Stomach (tissue), 9 donors: Measurements from ENCODE around the gene ZNF208. TPM values are rescaled to one million over a fixed set of nuclear protein-coding genes. Genes with fewer than 3 reads are reported as not detected.

Experiments used
- DNase-seq, 2 donors: peaks; one replicate each; pipeline versions ENCODE4 v3.0.0 to v3.0.0-alpha.2; 2013 to 2019
- H3K27ac ChIP-seq, 5 donors: fragments of 200-600 bp in 4 of 5; sonication (generic) in 4 of 5; one replicate each; pipeline ENCODE4 v1.5.1; 2013 to 2019; ENCODE audit warnings: mild to moderate bottlenecking in 1 of 5, moderate library complexity in 1 of 5
- H3K27me3 ChIP-seq, 3 donors: fragments of 200-600 bp; sonication (generic); one replicate each; pipeline ENCODE4 v1.5.1; 2017 to 2019; ENCODE audit warnings: mixed run types in 1 of 3
- H3K36me3 ChIP-seq, 4 donors: fragments of 200-600 bp; sonication (generic); 1 replicate in 3 of 4; 2 replicates in 1 of 4; pipeline ENCODE4 v1.5.1; 2016 to 2019
- H3K4me1 ChIP-seq, 4 donors: fragments of 200-600 bp; sonication (generic); one replicate each; pipeline ENCODE4 v1.5.1; 2016 to 2019
- H3K4me3 ChIP-seq, 4 donors: fragments of 200-600 bp; sonication (generic) in 3 of 4; one replicate each; pipeline ENCODE4 v1.5.1; 2016 to 2019; ENCODE audit warnings: mild to moderate bottlenecking in 1 of 4
- H3K9me3 ChIP-seq, 4 donors: fragments of 200-600 bp; sonication (generic); one replicate each; pipeline ENCODE4 v1.5.1; 2016 to 2019
- CTCF ChIP-seq, 7 experiments: fragments of 450-650 bp in 4 of 7; fragments of 200-600 bp in 3 of 7; sonication (generic) in 3 of 7; IDR thresholded peaks; one replicate each; pipeline ENCODE4 v1.5.1; 2016 to 2019; ENCODE audit warnings: antibody characterized with exemption in 7 of 7, control low read depth in 2 of 7, mild to moderate bottlenecking in 1 of 7
- EP300 ChIP-seq: sonication (generic); formaldehyde crosslinking; IDR thresholded peaks from one replicate; pipeline ENCODE4 v1.6.1; 2017; ENCODE audit warnings: antibody characterized with exemption
- POLR2A ChIP-seq, 4 donors: fragments of 450-650 bp; IDR thresholded peaks; one replicate each; pipeline ENCODE4 v1.6.1; 2016; ENCODE audit warnings: antibody characterized with exemption in 4 of 4, control low read depth in 2 of 4, mild to moderate bottlenecking in 1 of 4, moderate library complexity in 1 of 4
- POLR2AphosphoS5 ChIP-seq, 3 donors: sonication (generic); formaldehyde crosslinking; IDR thresholded peaks; one replicate each; pipeline ENCODE4 v1.6.1; 2016; ENCODE audit warnings: antibody characterized with exemption in 3 of 3
- WGBS, 5 donors: extraction: QIAGEN DNeasy Blood & Tissue Kit in 3 of 5; methylation state at CpG; one replicate each; pipeline versions ENCODE4 v1.1.5 to v1.1.7; 2013 to 2018; 5-methylcytosine and 5-hydroxymethylcytosine counted together
- intact Hi-C: fragments of 100-400 bp; cut with DNase I; formaldehyde crosslinking; loops from one replicate; pipeline ENCODE4 v1.15.1; 2023; ENCODE audit warnings: low total_unique reads
- polyA plus RNA-seq, 3 donors: library from polyadenylated mRNA; stranded (reverse); fragments of 200-250 nt; gene quantifications; one replicate each; pipeline ENCODE4 v1.2.3, GENCODE V29; 2013
- total RNA-seq, 5 donors: library from RNA; depleted of rRNA; stranded (reverse); fragments of >200 nt; gene quantifications; one replicate each; pipeline versions ENCODE4 v1.1.0 to v1.2.3, GENCODE V29; 2014 to 2016
- donor health status: healthy with polysubstance abuse.
- donor health status: Bipolar disorder and iron deficiency.
- donor health status: healthy.

The ZNF208 gene
- total and polyA plus RNA-seq, 8 donors, result 0.43 to 22.9 (median 1.9) TPM; not detected in 2

- no peaks in the 10 kb centered on the region for H3K4me1 ChIP-seq
- peaks cover 0 to 72% (median 36%) of the 10 kb centered on the region in 4 donors for H3K9me3 ChIP-seq
- 10 to 44% (median 18%) methylated on average over 1 to 2 of the region's 2 CpGs for WGBS, 5 donors
- TF ChIP-seq POLR2AphosphoS5 (IDR thresholded peaks at IDR 0.05) (no peak), POLR2A (IDR thresholded peaks at IDR 0.05) (no peak), EP300 (no peak), CTCF (IDR thresholded peaks at IDR 0.05) (no peak)
- no peak for DNase-seq
- H3K27ac ChIP-seq, result no peak overlapping the region
- H3K4me3 ChIP-seq, result no peak overlapping the region
- H3K27me3 ChIP-seq, result no peaks in the 10 kb centered on the region
- H3K36me3 ChIP-seq, result peaks cover 0 to 4% (median 0%) of the 10 kb centered on the region in 4 donors
- intact Hi-C loops, result no loop called here
Measured at GRCh38 chr19:21922276-21922675, 88.5 kb downstream of the ZNF208 start.

- H3K9me3 ChIP-seq, result peaks cover 0 to 74% (median 39%) of the 10 kb centered on the region in 4 donors
- no peak overlapping the region for H3K4me3 ChIP-seq
- no peaks in the 10 kb centered on the region for H3K4me1 ChIP-seq
- H3K27ac ChIP-seq, result no peak overlapping the region
- intact Hi-C loops, result no loop called here
- 73 to 85% (median 80%) methylated on average over 3 of the region's 3 CpGs for WGBS, 5 donors
- TF ChIP-seq POLR2A (IDR thresholded peaks at IDR 0.05) (no peak), CTCF (IDR thresholded peaks at IDR 0.05) (no peak), EP300 (no peak), POLR2AphosphoS5 (IDR thresholded peaks at IDR 0.05) (no peak)
- DNase-seq, result no peak
- H3K27me3 ChIP-seq, result no peaks in the 10 kb centered on the region
- peaks cover 0 to 4% (median 0%) of the 10 kb centered on the region in 4 donors for H3K36me3 ChIP-seq
Measured at GRCh38 chr19:21921691-21922180, 89.0 kb downstream of the ZNF208 start.

- DNase-seq, result no peak
- TF ChIP-seq CTCF (IDR thresholded peaks at IDR 0.05), result no peak
- TF ChIP-seq POLR2A (IDR thresholded peaks at IDR 0.05), result no peak
- no peak for TF ChIP-seq POLR2AphosphoS5 (IDR thresholded peaks at IDR 0.05)
- no peaks in the 10 kb centered on the region for H3K27me3 ChIP-seq
- intact Hi-C loops, result no loop called here
- 33 to 53% (median 43%) methylated on average over 3 of the region's 3 CpGs for WGBS, 5 donors
- H3K36me3 ChIP-seq, result peaks cover 0 to under 1% (median 0%) of the 10 kb centered on the region in 4 donors
- H3K9me3 ChIP-seq, result peaks cover 0 to 82% (median 41%) of the 10 kb centered on the region in 4 donors
- H3K27ac ChIP-seq, result no peak overlapping the region
- no peak overlapping the region for H3K4me3 ChIP-seq
- no peaks in the 10 kb centered on the region for H3K4me1 ChIP-seq
Measured at GRCh38 chr19:21915411-21915810, 95.3 kb downstream of the ZNF208 start.

GRCh38 chr19:21912654-21913053 lies 98.1 kb downstream of the ZNF208 start:
- Histone ChIP-seq H3K9me3 (peaks cover 0 to 83% (median 32%) of the 10 kb centered on the region in 4 donors), H3K27ac (no peak overlapping the region), H3K36me3 (no peaks in the 10 kb centered on the region), H3K4me1 (no peaks in the 10 kb centered on the region), H3K27me3 (no peaks in the 10 kb centered on the region), H3K4me3 (no peak overlapping the region)
- 64 to 99% (median 68%) methylated on average over 2 of the region's 2 CpGs for WGBS, 5 donors
- TF ChIP-seq POLR2AphosphoS5 (IDR thresholded peaks at IDR 0.05), result no peak
- no peak for TF ChIP-seq POLR2A (IDR thresholded peaks at IDR 0.05)
- TF ChIP-seq CTCF (IDR thresholded peaks at IDR 0.05), result no peak
- intact Hi-C loops, result no loop called here
- DNase-seq, result no peak
